NCI-H748 (cell line): Measurements from ENCODE around the gene HRG.
"Not testable (repeated sequence)": the region's sequence is repeated elsewhere in the genome, so short reads cannot be mapped to it uniquely, and the experiment has no call there.

Source experiments
- DNase-seq: peaks from one replicate; lab custom pipeline; 2025; ENCODE audit not compliant: unreplicated experiment; lab: John Stamatoyannopoulos, UW

HRG gene

DNA sequence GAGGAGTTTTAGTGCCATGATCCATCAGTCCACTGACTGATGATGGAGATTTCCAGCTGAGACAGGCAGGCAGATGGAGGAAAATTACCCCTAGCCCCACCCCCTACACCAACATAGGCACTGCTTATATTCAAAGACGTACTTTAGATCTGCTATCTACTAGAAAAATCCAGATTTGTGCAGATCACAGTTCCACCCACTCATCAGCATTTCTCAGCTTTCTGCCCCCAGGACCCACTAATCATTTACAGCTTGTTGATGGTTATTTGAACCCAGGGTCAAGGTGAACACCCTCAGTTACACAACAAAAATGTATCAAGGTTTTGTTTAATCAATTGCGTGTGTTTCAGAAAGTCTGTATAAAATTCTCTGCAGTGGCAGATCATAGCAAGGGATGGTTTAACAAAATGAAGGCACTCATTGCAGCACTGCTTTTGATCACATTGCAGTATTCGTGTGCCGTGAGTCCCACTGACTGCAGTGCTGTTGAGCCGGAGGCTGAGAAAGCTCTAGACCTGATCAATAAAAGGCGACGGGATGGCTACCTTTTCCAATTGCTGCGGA is at the start of gene HRG:
Gene HRG (plus strand): TSS at position 390 of the 564 bp plus-strand sequence. CDS start 18 bp downstream, at position 408.
- no peak for DNase-seq

- DNase-seq: no peak
Measured at GRCh38 chr3:186616299-186616617, 49.6 kb upstream of the HRG start.

DNA sequence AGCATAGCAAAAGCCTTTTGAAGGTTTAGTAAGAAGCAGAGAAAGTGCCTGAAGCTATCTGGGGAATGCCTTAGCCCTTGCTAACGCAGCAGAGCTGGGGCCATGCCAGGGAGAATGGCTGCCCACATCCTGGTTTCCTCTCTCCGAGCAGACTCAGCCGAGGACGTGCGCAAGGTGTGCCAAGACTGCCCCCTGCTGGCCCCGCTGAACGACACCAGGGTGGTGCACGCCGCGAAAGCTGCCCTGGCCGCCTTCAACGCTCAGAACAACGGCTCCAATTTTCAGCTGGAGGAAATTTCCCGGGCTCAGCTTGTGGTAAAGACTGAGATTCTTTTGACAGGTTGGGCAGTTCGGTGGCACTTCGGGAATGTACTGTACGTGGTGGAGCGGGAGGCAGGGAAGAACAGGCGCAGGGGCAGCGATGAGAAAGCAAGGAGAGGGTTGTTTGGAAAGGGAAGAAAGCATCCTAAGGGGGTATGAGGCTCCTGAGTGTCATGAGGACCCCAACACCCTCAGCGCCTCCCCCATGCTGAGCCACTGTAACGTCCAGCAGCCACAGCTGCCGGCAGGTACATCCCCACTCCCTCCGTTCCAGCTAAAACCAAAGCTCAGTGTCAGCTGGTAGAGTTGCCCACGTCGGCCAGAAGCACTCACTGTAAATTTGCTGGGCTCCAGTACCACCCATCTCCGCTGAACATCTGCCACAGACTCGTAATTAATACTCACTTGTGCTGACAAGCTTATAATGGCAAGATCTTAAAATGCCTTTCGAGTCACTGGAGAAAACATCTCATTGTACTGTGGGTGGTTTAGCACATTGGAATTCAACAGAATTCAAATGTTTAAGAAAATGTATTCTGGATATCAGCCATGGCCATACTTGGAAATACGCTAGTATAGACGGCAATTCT is 48.5 kb upstream of the HRG start:
- DNase-seq: peak; percentile 71

DNA sequence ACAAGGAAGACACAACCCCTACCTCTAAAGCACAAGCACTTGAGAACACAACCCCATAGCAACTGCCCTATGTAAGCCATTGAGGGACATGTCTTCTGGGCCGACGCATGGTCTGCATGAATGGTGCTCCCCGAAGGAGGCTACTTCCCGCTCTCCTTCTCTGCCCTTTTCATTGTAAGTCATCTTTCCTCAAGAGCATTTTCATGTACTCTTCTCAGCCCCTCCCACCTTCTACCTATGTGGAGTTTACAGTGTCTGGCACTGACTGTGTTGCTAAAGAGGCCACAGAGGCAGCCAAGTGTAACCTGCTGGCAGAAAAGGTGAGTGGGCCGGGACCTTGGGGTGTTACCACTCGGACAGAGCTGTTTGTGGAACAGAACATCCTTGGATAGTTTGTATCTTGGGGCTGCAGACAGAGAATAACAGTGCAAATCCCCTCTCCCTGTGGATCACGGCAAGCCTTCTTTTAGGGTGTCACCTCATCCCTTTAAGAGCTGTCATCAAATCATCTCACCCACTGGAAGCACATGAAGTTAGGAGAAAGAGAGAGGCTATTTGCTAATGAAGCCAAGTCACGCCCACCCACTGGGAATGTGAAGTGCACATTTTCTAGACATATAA is 47.4 kb upstream of the HRG start:
- no peak for DNase-seq

DNA sequence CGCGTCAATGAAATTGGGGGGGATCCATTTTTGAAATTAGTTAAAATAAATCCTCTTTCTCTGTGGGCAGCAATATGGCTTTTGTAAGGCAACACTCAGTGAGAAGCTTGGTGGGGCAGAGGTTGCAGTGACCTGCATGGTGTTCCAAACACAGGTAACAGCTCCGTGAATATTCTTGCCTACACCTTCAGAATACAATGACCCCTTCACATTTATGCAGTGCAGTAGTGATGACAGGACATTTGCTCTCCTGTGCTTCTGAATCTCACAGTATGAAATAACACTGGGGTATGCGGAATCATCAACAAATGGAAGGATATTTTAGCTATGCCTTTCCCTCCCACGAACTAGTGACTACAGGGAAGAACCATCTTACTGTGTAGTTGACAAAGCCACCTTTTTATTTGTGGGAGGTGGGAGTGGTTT is 46.0 kb upstream of the HRG start:
- DNase-seq: no peak

- DNase-seq: no peak
Measured at GRCh38 chr3:186620213-186621092, 45.4 kb upstream of the HRG start.

GRCh38 chr3:186621894-186622650 is 43.7 kb upstream of the HRG start:
- no peak for DNase-seq

DNA sequence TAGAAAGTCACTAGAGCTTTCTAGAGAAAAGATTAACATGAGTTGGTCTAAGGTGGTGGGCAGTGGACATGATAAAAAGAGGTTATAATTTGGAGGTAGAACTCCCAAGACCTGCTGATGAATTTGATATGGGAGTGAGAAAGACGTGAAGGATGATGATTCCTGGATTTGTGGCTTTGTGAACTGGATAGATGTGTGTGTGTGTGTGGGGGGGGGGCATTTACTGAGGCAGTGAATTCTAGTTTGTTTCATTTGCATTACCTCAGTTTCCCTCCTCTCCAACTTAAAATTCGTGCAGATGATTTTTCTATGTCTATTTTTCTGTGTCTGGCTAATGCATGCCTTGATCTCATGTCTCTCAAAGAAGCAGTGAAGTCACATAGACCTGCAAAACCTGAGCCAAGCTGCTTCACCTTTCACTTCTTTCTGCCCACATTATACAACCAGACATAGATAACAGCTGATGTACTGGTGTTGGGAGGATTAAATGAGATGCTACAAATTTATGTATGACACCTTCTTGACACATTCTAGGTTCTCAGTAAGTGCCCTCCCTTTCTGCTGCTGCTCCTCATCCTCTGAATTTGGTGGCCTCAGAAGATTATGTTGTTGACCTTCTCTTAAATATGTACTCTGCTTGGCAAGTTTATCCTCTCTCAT is 43.0 kb upstream of the HRG start:
- DNase-seq: no peak

GRCh38 chr3:186624598-186624997 is 41.2 kb upstream of the HRG start:
- no peak for DNase-seq

DNA sequence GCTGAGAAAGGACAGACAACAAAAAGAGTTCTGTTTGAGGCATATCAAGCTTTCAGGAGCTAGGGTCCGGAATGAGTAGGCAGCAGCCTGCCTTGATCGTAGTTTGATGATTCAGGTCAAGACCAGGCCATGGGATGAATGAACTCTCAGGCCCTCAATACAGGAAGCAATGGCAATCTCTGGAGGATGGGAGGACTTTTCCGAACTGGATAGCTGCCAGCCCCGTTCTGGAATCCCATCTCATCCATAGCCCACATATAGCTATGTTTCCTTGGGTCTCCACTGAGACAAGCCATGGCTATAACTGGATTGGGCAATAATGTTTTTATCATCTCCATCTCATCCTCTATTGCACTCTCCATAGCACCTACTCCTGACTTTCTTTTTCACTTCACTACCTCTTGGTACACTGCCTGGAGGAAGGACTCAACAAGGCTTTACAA is 40.2 kb upstream of the HRG start:
- DNase-seq: no peak

GRCh38 chr3:186626254-186626847 is 39.5 kb upstream of the HRG start:
- no peak for DNase-seq

- no peak for DNase-seq
Measured at GRCh38 chr3:186627852-186628414, 37.9 kb upstream of the HRG start.

DNA sequence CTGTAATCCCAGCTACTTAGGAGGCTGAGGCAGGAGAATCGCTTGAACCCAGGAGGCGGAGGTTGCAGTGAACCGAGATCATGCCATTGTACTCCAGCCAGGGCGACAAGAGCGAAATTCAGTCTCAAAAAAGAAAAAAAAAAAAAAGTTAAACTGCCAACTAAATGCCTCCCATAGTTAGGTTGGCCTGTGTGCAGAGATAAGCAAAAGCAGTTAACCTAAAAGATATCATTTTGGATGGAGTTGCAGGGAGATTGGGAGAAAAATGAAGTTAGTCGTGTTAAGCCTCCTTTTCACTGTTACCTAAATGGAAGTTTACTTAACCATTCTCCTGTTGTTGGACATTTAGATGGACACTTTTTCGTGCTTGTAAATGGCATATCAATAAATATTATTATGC is 37.1 kb upstream of the HRG start:
- no peak for DNase-seq

- DNase-seq: no peak
Measured at GRCh38 chr3:186630950-186631641, 34.7 kb upstream of the HRG start.

- DNase-seq: no peak
Measured at GRCh38 chr3:186633481-186633880, 32.3 kb upstream of the HRG start.

- DNase-seq: not testable (repeated sequence)
Measured at GRCh38 chr3:186634207-186634606, 31.6 kb upstream of the HRG start.

DNA sequence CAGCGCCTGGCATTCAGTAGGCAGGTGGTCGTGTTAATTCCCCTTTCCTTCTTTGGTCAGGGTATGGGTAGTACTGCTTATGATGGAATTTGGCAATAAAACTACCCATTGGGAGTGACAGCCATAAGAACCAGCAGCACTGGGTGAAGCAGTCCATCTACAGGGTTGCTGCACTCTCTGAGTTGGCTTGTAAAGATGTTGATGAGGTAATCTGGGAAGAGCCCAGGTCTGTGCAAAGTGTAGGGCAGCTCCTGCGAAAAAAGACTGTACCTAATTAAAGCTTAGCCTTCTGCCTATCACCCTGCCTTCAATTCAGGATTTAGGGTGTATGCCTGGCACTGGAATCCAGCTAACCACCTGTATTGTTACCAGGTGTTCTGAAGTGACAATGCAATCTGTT is 30.3 kb upstream of the HRG start:
- DNase-seq: no peak

- no peak for DNase-seq
Measured at GRCh38 chr3:186636536-186636935, 29.3 kb upstream of the HRG start.

DNA sequence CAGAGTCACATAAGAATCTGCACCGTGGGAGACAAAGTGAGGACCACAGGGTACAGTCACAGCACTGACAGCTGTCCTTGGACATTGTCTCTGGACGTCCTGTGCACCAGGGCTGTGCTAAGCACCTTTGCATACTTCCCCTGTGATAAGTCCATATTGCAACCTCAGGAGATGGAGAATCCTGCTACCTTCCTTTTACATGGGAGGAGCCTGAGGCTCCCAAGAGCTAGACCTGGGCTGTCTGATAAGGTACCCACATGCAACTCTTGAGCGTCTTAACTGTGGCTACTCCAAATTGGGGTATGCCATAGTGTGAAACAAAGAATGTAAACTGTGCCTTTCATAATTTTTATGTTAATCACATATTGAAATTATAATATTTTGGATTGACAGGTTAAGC is 28.1 kb upstream of the HRG start:
- no peak for DNase-seq
